ENCODE results near the gene PABPC1L.

- TF ChIP-seq CTCF (IDR thresholded peaks at IDR 0.05) (no peak), POLR2A (IDR thresholded peaks at IDR 0.05) (no peak)
These were observed 7.5 kb downstream of the PABPC1L start for GRCh38 chr20:44917399-44917798.

Data from body of pancreas (tissue), 4 donors.